ENCODE results near the gene HDHD3.
"Not testable (repeated sequence)": the region's sequence is repeated elsewhere in the genome, so short reads cannot be mapped to it uniquely, and the experiment has no call there.

Gene HDHD3

GRCh38 chr9:113388833-113389232 is 12.0 kb upstream of the HDHD3 start:
- DNase-seq, result no peak

GRCh38 chr9:113387560-113388230 is 10.9 kb upstream of the HDHD3 start:
- no peak for DNase-seq

- DNase-seq, result no peak
Measured at GRCh38 chr9:113386571-113387393, 10.0 kb upstream of the HDHD3 start.

- DNase-seq, result no peak
Measured at GRCh38 chr9:113381909-113382411, 5.2 kb upstream of the HDHD3 start.

- DNase-seq, result not testable (repeated sequence)
Measured at GRCh38 chr9:113381441-113381840, 4.7 kb upstream of the HDHD3 start.

GRCh38 chr9:113380869-113381378 is 4.1 kb upstream of the HDHD3 start:
- no peak for DNase-seq

- DNase-seq, result not testable (repeated sequence)
Measured at GRCh38 chr9:113379829-113380210, 3.0 kb upstream of the HDHD3 start.

- DNase-seq, result not testable (repeated sequence)
Measured at GRCh38 chr9:113379094-113379828, 2.5 kb upstream of the HDHD3 start.

- DNase-seq, result no peak
Measured at GRCh38 chr9:113375057-113376023, 1.4 kb downstream of the HDHD3 start.

GRCh38 chr9:113373676-113374392 is 3.0 kb downstream of the HDHD3 start:
- no peak for DNase-seq

- no peak for DNase-seq
Measured at GRCh38 chr9:113373256-113373655, 3.5 kb downstream of the HDHD3 start.

- no peak for DNase-seq
Measured at GRCh38 chr9:113372059-113372458, 4.7 kb downstream of the HDHD3 start.

- no peak for DNase-seq
Measured at GRCh38 chr9:113370806-113371325, 5.9 kb downstream of the HDHD3 start.

GRCh38 chr9:113369855-113370140 is 7.0 kb downstream of the HDHD3 start:
- DNase-seq, result no peak

GRCh38 chr9:113368982-113369854 is 7.6 kb downstream of the HDHD3 start:
- no peak for DNase-seq

GRCh38 chr9:113368348-113368981 is 8.3 kb downstream of the HDHD3 start:
- no peak for DNase-seq

- DNase-seq, result not testable (repeated sequence)
Measured at GRCh38 chr9:113365652-113366051, 11.1 kb downstream of the HDHD3 start.

- no peak for DNase-seq
Measured at GRCh38 chr9:113364951-113365350, 11.8 kb downstream of the HDHD3 start.

- no peak for DNase-seq
Measured at GRCh38 chr9:113363336-113363735, 13.4 kb downstream of the HDHD3 start.

Measured in stimulated activated CD8-positive, alpha-beta memory T cell treated with anti-CD3 and anti-CD28 coated beads, Interleukin-4, amount 100 ng/mL, for 48 hours (primary cell).